Heart left ventricle (tissue), 16 donors: ENCODE measurements around the gene TMEM184B. TPM values are rescaled to one million over a fixed set of nuclear protein-coding genes. Genes with fewer than 3 reads are reported as not detected.

Source experiments
- ATAC-seq, 4 donors: fragments of 200-7000 bp; cut with Tn5 transposase; one replicate each; pipeline ENCODE4 v1.9.1; 2020 to 2022; ENCODE audit warnings: moderate library complexity in 4 of 4, mild to moderate bottlenecking in 3 of 4, moderate number of reproducible peaks in 1 of 4
- DNase-seq, 5 donors: peaks; one replicate each; pipeline ENCODE4 v3.0.0-alpha.2; 2020
- H3K27ac ChIP-seq, 12 donors: fragments of 200-600 bp; sonication (generic) in 4 of 12; one replicate each; pipeline versions ENCODE4 v1.5.0 to v1.8.0; 2016 to 2022; ENCODE audit warnings: mild to moderate bottlenecking in 2 of 12
- H3K27me3 ChIP-seq, 9 donors: fragments of 200-600 bp; sonication (generic) in 2 of 9; one replicate each; pipeline versions ENCODE4 v1.5.1 to v1.8.0; 2016 to 2022; ENCODE audit warnings: mild to moderate bottlenecking in 3 of 9
- H3K36me3 ChIP-seq, 9 donors: fragments of 200-600 bp; sonication (generic) in 2 of 9; one replicate each; pipeline versions ENCODE4 v1.5.0 to v1.8.0; 2018 to 2022; ENCODE audit warnings: mild to moderate bottlenecking in 2 of 9
- H3K4me1 ChIP-seq, 12 donors: fragments of 200-600 bp; sonication (generic) in 4 of 12; one replicate each; pipeline versions ENCODE4 v1.5.0 to v1.8.0; 2016 to 2022; ENCODE audit warnings: mild to moderate bottlenecking in 3 of 12
- H3K4me3 ChIP-seq, 12 donors: fragments of 200-600 bp; sonication (generic) in 4 of 12; one replicate each; pipeline versions ENCODE4 v1.5.0 to v1.8.0; 2017 to 2022; ENCODE audit warnings: mild to moderate bottlenecking in 9 of 12, moderate library complexity in 4 of 12
- H3K9me3 ChIP-seq, 12 donors: fragments of 200-600 bp; sonication (generic) in 4 of 12; one replicate each; pipeline versions ENCODE4 v1.5.0 to v1.8.0; 2016 to 2022; ENCODE audit warnings: mild to moderate bottlenecking in 1 of 12
- CTCF ChIP-seq, 12 donors: fragments of 200-600 bp; sonication (generic) in 4 of 12; IDR thresholded peaks; one replicate each; pipeline versions ENCODE4 v1.5.0 to v1.8.0; 2018 to 2022; ENCODE audit warnings: antibody characterized with exemption in 12 of 12, mild to moderate bottlenecking in 5 of 12
- POLR2A ChIP-seq, 2 donors: fragments of 450-650 bp; IDR thresholded peaks; one replicate each; pipeline ENCODE4 v1.6.1; 2017; ENCODE audit warnings: antibody characterized with exemption in 2 of 2, mild to moderate bottlenecking in 2 of 2, moderate library complexity in 2 of 2
- WGBS, 4 donors: extraction: QIAGEN DNeasy Blood & Tissue Kit in 2 of 4; methylation state at CpG; one replicate each; pipeline versions ENCODE4 v1.1.5 to v1.1.7; 2013 to 2018; 5-methylcytosine and 5-hydroxymethylcytosine counted together
- intact Hi-C, 10 donors: fragments of 100-400 bp; cut with DNase I; formaldehyde crosslinking; loops; one replicate each; pipeline versions ENCODE4 v1.11.1 to v1.14.2; 2022
- polyA plus RNA-seq, 2 donors: library from polyadenylated mRNA; stranded (reverse); fragments of 200-250 nt; gene quantifications; one replicate each; pipeline ENCODE4 v1.2.3, GENCODE V29; 2013
- total RNA-seq, 9 donors: library from RNA; depleted of rRNA in 2 of 9; stranded (reverse); fragments of >200 nt in 2 of 9; fragmentation: NEBNext Ultra II Directional in 3 of 9; extraction: Animal tissue kit (Norgen Biotek cat#: 25700) in 3 of 9; gene quantifications; one replicate each; pipeline versions ENCODE4 v1.1.0 to v1.2.4, GENCODE V29; 2016 to 2023
- donor health status: ischemic (EF 13 %, LVEDD 7.1; RV severe dilation, severe dysfunction).
- donor health status: healthy with polysubstance abuse.
- donor health status: DM: no; HTN: yes; CAD: no.
- donor health status: DM: no; HTN: no; CAD: no.
- donor health status: ischemic (EF 25% LVEDD 6.9; RV normal size, moderate dysfunction).
- donor health status: ischemic (EF 25% LVEDD 5.7; RV mildly dilated, moderate dysfunction).
- donor health status: healthy.
- donor health status: DM: yes; HTN: yes; CAD: no.
- donor health status: ischemic (EF 35%, LVEDD 5.7; RV mildly dilated, moderate dysfunction).
- donor health status: nonischemic (EF 11% LVEDD 7.7; RV severe dilation, severe dysfunction).
- donor health status: DM: yes; HTN: yes; CAD: no.
- donor health status: PGD.
- donor health status: ischemic (EF 29% LVEDD 5.4; RV normal size, mild dysfunction).
- donor health status: nonischemic (EF 23%, LVEDD 6.1; RV moderate dilation, normal function).

Gene TMEM184B
- total and polyA plus RNA-seq, 11 donors = 19.5 to 103 (median 47.0) TPM

DNA sequence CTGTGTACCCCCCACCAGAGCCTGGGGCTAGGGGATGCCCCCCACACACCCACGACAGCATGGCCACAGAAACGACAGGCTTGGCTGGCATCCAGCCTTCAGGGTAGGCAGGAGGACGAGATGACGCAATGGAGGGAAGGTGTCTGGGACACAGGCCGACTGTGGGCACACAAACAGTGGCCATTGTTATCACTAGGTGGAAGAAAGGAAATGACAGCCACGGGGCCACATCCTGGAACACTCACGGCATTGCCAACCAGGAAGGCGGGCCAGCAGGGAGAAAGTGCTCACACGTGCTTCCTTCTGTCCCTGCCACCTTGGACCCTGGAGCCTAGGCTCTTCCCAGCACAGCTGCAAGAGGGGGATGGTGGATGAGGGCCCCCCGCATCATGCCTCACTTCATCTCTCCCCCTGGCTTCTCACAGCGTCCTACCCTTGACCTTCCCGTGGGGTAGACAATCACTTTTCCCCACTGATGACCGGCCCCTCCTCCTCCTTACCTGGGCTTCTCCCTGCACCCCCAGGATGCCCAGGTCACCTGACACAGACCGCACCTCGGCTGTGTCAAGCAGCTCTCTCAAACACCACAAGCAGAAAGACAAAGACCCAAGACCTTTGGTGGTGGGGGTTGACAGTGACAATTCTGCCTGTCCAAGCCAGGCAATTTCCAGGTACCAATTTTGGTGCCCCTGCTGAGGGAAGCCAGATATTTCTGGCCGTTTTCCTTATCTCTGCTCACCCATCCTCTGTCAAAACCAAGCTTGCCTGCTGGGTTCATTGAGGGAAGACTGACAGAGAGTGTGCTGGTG is 99.8 kb downstream of the TMEM184B start:
- intact Hi-C loops = no loop called here
- Histone ChIP-seq H3K27me3 (no peaks in the 10 kb centered on the region), H3K36me3 (peaks cover 0 to 4% (median 0%) of the 10 kb centered on the region in 9 donors), H3K4me1 (peaks cover 3 to 79% (median 42%) of the 10 kb centered on the region in 12 donors), H3K27ac (peak overlapping the region in 11 of 12 donors; percentile 1 to 86 (median 65)), H3K9me3 (no peaks in the 10 kb centered on the region), H3K4me3 (no peak overlapping the region)
- ATAC-seq (peak; percentile 55 to 82 (median 72)), DNase-seq (peak; percentile 82 to 92 (median 84))
- WGBS, 4 donors = 31 to 39% (median 32%) methylated on average over 16 of the region's 16 CpGs
- TF ChIP-seq POLR2A (IDR thresholded peaks at IDR 0.05) (peak in 1 of 2 donors; percentile 20), CTCF (IDR thresholded peaks at IDR 0.05) (no peak)

DNA sequence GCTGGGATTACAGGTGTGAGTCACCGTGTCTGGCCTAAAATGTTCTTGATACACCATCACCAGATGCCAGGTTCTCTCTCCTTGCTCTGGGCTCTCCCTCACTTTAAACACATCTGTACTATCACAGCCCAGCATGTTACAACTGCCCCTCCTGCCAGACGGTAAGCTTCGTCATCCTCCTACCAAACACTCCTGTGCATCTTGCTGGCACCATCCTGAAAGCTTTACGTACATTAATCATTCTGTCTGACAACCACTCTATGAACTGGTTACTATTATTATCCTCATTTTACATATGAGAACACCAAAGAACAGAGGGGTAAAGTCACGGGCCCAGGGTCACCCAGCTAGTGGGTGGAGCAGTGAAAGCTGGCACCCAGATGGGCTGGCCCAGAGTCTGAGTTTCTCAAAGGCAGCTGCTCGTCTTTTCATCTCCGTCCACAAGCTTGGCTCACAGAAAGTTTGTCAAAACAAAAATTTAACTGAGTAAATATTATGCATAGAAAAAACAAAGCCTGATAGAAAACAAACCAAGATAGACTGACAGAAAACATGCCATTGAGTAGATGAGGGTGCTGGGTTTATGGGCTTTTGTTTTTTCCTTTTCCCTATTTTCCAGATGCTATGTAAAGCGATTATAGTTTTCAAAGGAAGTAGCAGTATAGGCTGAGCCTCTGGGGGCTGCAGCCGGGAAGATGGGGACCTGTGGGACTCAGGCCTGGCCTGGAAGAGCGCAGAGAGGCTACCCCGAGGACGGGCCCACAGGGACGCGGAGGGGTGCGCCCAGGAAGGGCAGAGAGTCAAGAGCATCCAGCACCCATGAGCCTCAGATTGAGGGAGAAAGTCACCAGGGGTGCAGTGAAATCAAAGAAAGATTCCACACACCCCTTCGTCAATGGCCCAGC is 100.6 kb downstream of the TMEM184B start:
- ATAC-seq (peak in 2 of 4 donors; percentile 1 to 3), DNase-seq (no peak)
- Histone ChIP-seq H3K4me3 (no peak overlapping the region), H3K9me3 (no peaks in the 10 kb centered on the region), H3K27ac (peak overlapping the region in 11 of 12 donors; percentile 1 to 86 (median 65)), H3K36me3 (peaks cover 0 to 12% (median 0%) of the 10 kb centered on the region in 9 donors), H3K27me3 (no peaks in the 10 kb centered on the region), H3K4me1 (peaks cover 3 to 77% (median 41%) of the 10 kb centered on the region in 12 donors)
- 59 to 79% (median 74%) methylated on average over 16 of the region's 16 CpGs for WGBS, 4 donors
- intact Hi-C loops = no loop called here
- TF ChIP-seq POLR2A (IDR thresholded peaks at IDR 0.05) (no peak), CTCF (IDR thresholded peaks at IDR 0.05) (no peak)

GRCh38 chr22:38170469-38170868 is 102.3 kb downstream of the TMEM184B start:
- Histone ChIP-seq H3K27ac (peak overlapping the region in 2 of 12 donors; percentile 9 to 50), H3K36me3 (peaks cover 0 to 12% (median 0%) of the 10 kb centered on the region in 9 donors), H3K4me1 (peaks cover 0 to 61% (median 29%) of the 10 kb centered on the region in 12 donors), H3K9me3 (no peaks in the 10 kb centered on the region), H3K4me3 (no peak overlapping the region), H3K27me3 (no peaks in the 10 kb centered on the region)
- no peak for DNase-seq
- ATAC-seq = no peak
- intact Hi-C loops = no loop called here
- TF ChIP-seq CTCF (IDR thresholded peaks at IDR 0.05) (no peak), POLR2A (IDR thresholded peaks at IDR 0.05) (no peak)
- WGBS, 4 donors = 86 to 93% (median 90%) methylated on average over 5 of the region's 5 CpGs

Other genes with a start within 250 kb of the TMEM184B start
- gene PICK1, start 215.6 kb downstream of the TMEM184B start, total RNA-seq = 10 to 100 TPM; 18.8 to 39.5 (median 22.2) TPM
- gene PICK1, start 215.6 kb downstream of the TMEM184B start, polyA plus RNA-seq = 10 to 100 TPM; 26.5 to 41.5 TPM
- not detected for gene SLC16A8, start 188.8 kb downstream of the TMEM184B start, total RNA-seq
- under 1 TPM in 1 of 2 donors, not detected in 1; 0.34 TPM for gene SLC16A8, start 188.8 kb downstream of the TMEM184B start, polyA plus RNA-seq
- gene BAIAP2L2, start 162.3 kb downstream of the TMEM184B start, total RNA-seq = under 1 TPM in 8 of 9 donors, not detected in 1; 0.09 to 0.30 (median 0.22) TPM
- gene BAIAP2L2, start 162.3 kb downstream of the TMEM184B start, polyA plus RNA-seq = under 1 TPM; 0.17 to 0.27 TPM
- 10 to 100 TPM in 6 of 9 donors, 1 to 10 TPM in 3; 6.1 to 17.9 (median 11.0) TPM for gene PLA2G6, start 91.2 kb downstream of the TMEM184B start, total RNA-seq
- gene PLA2G6, start 91.2 kb downstream of the TMEM184B start, polyA plus RNA-seq = 10 to 100 TPM in 1 of 2 donors, 1 to 10 TPM in 1; 4.9 to 14.2 TPM
- 10 to 100 TPM in 3 of 9 donors, 1 to 10 TPM in 6; 1.9 to 35.8 (median 4.0) TPM for gene MAFF, start 71.0 kb downstream of the TMEM184B start, total RNA-seq
- 10 to 100 TPM in 1 of 2 donors, 1 to 10 TPM in 1; 4.7 to 36.0 TPM for gene MAFF, start 71.0 kb downstream of the TMEM184B start, polyA plus RNA-seq
- 100 to 1,000 TPM in 1 of 9 donors, 10 to 100 TPM in 8; 59.7 to 117 (median 72.6) TPM for gene CSNK1E, start 44.4 kb upstream of the TMEM184B start, total RNA-seq
- gene CSNK1E, start 44.4 kb upstream of the TMEM184B start, polyA plus RNA-seq = 100 to 1,000 TPM in 1 of 2 donors, 10 to 100 TPM in 1; 64.8 to 125 TPM
- 10 to 100 TPM; 14.5 to 85.5 (median 39.7) TPM for gene KCNJ4, start 182.2 kb upstream of the TMEM184B start, total RNA-seq
- gene KCNJ4, start 182.2 kb upstream of the TMEM184B start, polyA plus RNA-seq = 10 to 100 TPM; 20.3 to 57.9 TPM
- 10 to 100 TPM in 4 of 9 donors, 1 to 10 TPM in 5; 4.4 to 15.5 (median 8.5) TPM for gene KDELR3, start 195.1 kb upstream of the TMEM184B start, total RNA-seq
- 10 to 100 TPM in 1 of 2 donors, 1 to 10 TPM in 1; 7.8 to 10.5 TPM for gene KDELR3, start 195.1 kb upstream of the TMEM184B start, polyA plus RNA-seq
- 100 to 1,000 TPM; 149 to 202 (median 170) TPM for gene DDX17, start 233.3 kb upstream of the TMEM184B start, total RNA-seq
- gene DDX17, start 233.3 kb upstream of the TMEM184B start, polyA plus RNA-seq = 100 to 1,000 TPM; 133 to 153 TPM